ENCODE data around the gene HLA-DMB. TPM values are rescaled to one million over a fixed set of nuclear protein-coding genes. Genes with fewer than 3 reads are reported as not detected.

HLA-DMB gene
- total RNA-seq, 2 experiments from 2014 or later: 4.6 to 6.0 TPM

- H3K36me3 Mint-ChIP-seq (ENCODE audit: low read depth): no peaks in the 10 kb centered on the region
Observed at GRCh38 chr6:32954267-32954666, 13.4 kb upstream of the HLA-DMB start.

GRCh38 chr6:32953775-32954174 is 12.9 kb upstream of the HLA-DMB start:
- Mint-ChIP-seq H3K4me1 (ENCODE audit: low read depth) (peaks cover 43% of the 10 kb centered on the region), H3K9me3 (no peaks in the 10 kb centered on the region), H3K27ac (peak overlapping the region; percentile 82), H3K4me3 (no peak overlapping the region), H3K36me3 (ENCODE audit: low read depth) (no peaks in the 10 kb centered on the region), H3K27me3 (no peaks in the 10 kb centered on the region)
- CTCF ChIA-PET: interaction anchor here (0.8 to 8.4 kb wide), 18 partner anchors 9 to 255 kb away, joined by 3 to 177 read pairs (median 6); partner anchors contain the start of genes BRD2, HLA-DMB, RING1 and TAP2
- no peaks in the 10 kb centered on the region for H3K27me3 ChIP-seq (ENCODE audit: control insufficient read depth in 1 of 2, insufficient read depth in 2 of 2, low read length in 2 of 2)
- DNase-seq (no peak), ATAC-seq (ENCODE audit: poor library complexity) (no peak)
- H3K27ac ChIP-seq (ENCODE audit: low read depth in 1 of 2, low read length in 2 of 2): no peak overlapping the region
- intact Hi-C loops (cut with DNase I, micrococcal nuclease): loop anchor here (1.0 to 2.0 kb wide), 6 partner anchors 12 to 69 kb away; partner anchors contain the start of gene HLA-DMB (in 1 of the 2)
- no peak overlapping the region for H3K4me3 ChIP-seq (ENCODE audit: low read length)
- H3K4me1 ChIP-seq (ENCODE audit: insufficient read depth, low read length): peaks cover 26% of the 10 kb centered on the region
- H3K36me3 ChIP-seq (ENCODE audit: insufficient read depth, low read length): no peaks in the 10 kb centered on the region
- H3K9me3 ChIP-seq (ENCODE audit: control insufficient read depth in 1 of 2, insufficient read depth in 1 of 2, low read length in 2 of 2): no peaks in the 10 kb centered on the region
- TF ChIP-seq, protein P1, sequence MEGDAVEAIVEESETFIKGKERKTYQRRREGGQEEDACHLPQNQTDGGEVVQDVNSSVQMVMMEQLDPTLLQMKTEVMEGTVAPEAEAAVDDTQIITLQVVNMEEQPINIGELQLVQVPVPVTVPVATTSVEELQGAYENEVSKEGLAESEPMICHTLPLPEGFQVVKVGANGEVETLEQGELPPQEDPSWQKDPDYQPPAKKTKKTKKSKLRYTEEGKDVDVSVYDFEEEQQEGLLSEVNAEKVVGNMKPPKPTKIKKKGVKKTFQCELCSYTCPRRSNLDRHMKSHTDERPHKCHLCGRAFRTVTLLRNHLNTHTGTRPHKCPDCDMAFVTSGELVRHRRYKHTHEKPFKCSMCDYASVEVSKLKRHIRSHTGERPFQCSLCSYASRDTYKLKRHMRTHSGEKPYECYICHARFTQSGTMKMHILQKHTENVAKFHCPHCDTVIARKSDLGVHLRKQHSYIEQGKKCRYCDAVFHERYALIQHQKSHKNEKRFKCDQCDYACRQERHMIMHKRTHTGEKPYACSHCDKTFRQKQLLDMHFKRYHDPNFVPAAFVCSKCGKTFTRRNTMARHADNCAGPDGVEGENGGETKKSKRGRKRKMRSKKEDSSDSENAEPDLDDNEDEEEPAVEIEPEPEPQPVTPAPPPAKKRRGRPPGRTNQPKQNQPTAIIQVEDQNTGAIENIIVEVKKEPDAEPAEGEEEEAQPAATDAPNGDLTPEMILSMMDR (IDR thresholded peaks at IDR 0.05): no peak
- POLR2A ChIA-PET: interaction anchor here (0.7 to 8.3 kb wide), 15 partner anchors 8 to 115 kb away, joined by 3 to 323 read pairs (median 5); partner anchors contain the start of genes BRD2, HLA-DMB, PSMB8 and TAP2

More at GRCh38 chr6:32954267-32954666, 13.4 kb upstream of the HLA-DMB start:
- Mint-ChIP-seq H3K4me1 (ENCODE audit: low read depth) (peaks cover 38% of the 10 kb centered on the region), H3K4me3 (no peak overlapping the region), H3K27ac (no peak overlapping the region), H3K27me3 (no peaks in the 10 kb centered on the region), H3K9me3 (no peaks in the 10 kb centered on the region)
- H3K4me3 ChIP-seq (ENCODE audit: low read length): no peak overlapping the region
- no peaks in the 10 kb centered on the region for H3K9me3 ChIP-seq (ENCODE audit: control insufficient read depth in 1 of 2, insufficient read depth in 1 of 2, low read length in 2 of 2)
- intact Hi-C loops (cut with DNase I, micrococcal nuclease): loop anchor here in 1 of 2 experiments (2.0 kb wide), 1 partner anchor 31 kb away; no protein-coding TSS in a partner anchor
- H3K36me3 ChIP-seq (ENCODE audit: insufficient read depth, low read length): no peaks in the 10 kb centered on the region
- ATAC-seq (ENCODE audit: poor library complexity) (no peak), DNase-seq (no peak)
- peaks cover 26% of the 10 kb centered on the region for H3K4me1 ChIP-seq (ENCODE audit: insufficient read depth, low read length)
- H3K27me3 ChIP-seq (ENCODE audit: control insufficient read depth in 1 of 2, insufficient read depth in 2 of 2, low read length in 2 of 2): no peaks in the 10 kb centered on the region
- POLR2A ChIA-PET: interaction anchor here (0.6 to 8.3 kb wide), 9 partner anchors 10 to 122 kb away, joined by 3 to 323 read pairs (median 8); partner anchors contain the start of genes BRD2 and HLA-DMB
- CTCF ChIA-PET: interaction anchor here (1.2 to 8.4 kb wide), 14 partner anchors 9 to 116 kb away, joined by 3 to 177 read pairs (median 12); partner anchors contain the start of genes BRD2, HLA-DMB and TAP2
- no peak overlapping the region for H3K27ac ChIP-seq (ENCODE audit: low read depth in 1 of 2, low read length in 2 of 2)
- TF ChIP-seq, protein P1 (IDR thresholded peaks at IDR 0.05): no peak

GRCh38 chr6:32952817-32953739 is 12.2 kb upstream of the HLA-DMB start, which contains the start of gene HLA-DMA:
Gene HLA-DMA, minus strand, starts transcription at chr6:32953097. Its CDS starts 61 bp downstream, at chr6:32953036.
- CTCF ChIA-PET: interaction anchor here (0.8 to 8.4 kb wide), 18 partner anchors 10 to 256 kb away, joined by 3 to 177 read pairs (median 6); partner anchors contain the start of genes BRD2, HLA-DMB, RING1 and TAP2
- Histone ChIP-seq H3K36me3 (ENCODE audit: insufficient read depth, low read length) (no peaks in the 10 kb centered on the region), H3K9me3 (ENCODE audit: control insufficient read depth in 1 of 2, insufficient read depth in 1 of 2, low read length in 2 of 2) (no peaks in the 10 kb centered on the region), H3K4me3 (ENCODE audit: low read length) (peak within 1 kb of the TSS; percentile 49), H3K4me1 (ENCODE audit: insufficient read depth, low read length) (peaks cover 26% of the 10 kb centered on the region), H3K27ac (ENCODE audit: low read depth in 1 of 2, low read length in 2 of 2) (peak within 1 kb of the TSS; percentile 5 to 44), H3K27me3 (ENCODE audit: control insufficient read depth in 1 of 2, insufficient read depth in 2 of 2, low read length in 2 of 2) (no peaks in the 10 kb centered on the region)
- Mint-ChIP-seq H3K27me3 (no peaks in the 10 kb centered on the region), H3K4me3 (peak within 1 kb of the TSS; percentile 71), H3K9me3 (no peaks in the 10 kb centered on the region), H3K4me1 (ENCODE audit: low read depth) (peaks cover 45% of the 10 kb centered on the region), H3K27ac (peak within 1 kb of the TSS; percentile 82), H3K36me3 (ENCODE audit: low read depth) (no peaks in the 10 kb centered on the region)
- intact Hi-C loops (cut with DNase I, micrococcal nuclease): loop anchor here (1.0 to 2.0 kb wide), 5 partner anchors 12 to 68 kb away; partner anchors contain the start of gene HLA-DMB (in 1 of the 2)
- TF ChIP-seq, protein P1 (IDR thresholded peaks at IDR 0.05): peak; percentile 86
- DNase-seq (peak; percentile 57 to 92 (median 70)), ATAC-seq (ENCODE audit: poor library complexity) (peak; percentile 98)
- POLR2A ChIA-PET: interaction anchor here (0.6 to 8.3 kb wide), 16 partner anchors 8 to 296 kb away, joined by 3 to 323 read pairs (median 5); partner anchors contain the start of genes BRD2, HLA-DMB, PSMB8 and PSMB9

Data from CD4-positive, alpha-beta T cell (primary cell).